GM21367 (cell line): ENCODE results near the gene PCSK9.

Source experiments
- ATAC-seq: cut with Tn5 transposase; IDR thresholded peaks from one replicate; pipeline ENCODE4 v1.9.1; 2021; ENCODE audit not compliant: unreplicated experiment

PCSK9 gene

GRCh38 chr1:55043011-55043410 is 3.7 kb downstream of the PCSK9 start:
- ATAC-seq, result no peak

GRCh38 chr1:55043726-55044125 is 4.4 kb downstream of the PCSK9 start:
- ATAC-seq, result no peak

GRCh38 chr1:55044617-55045397 is 5.5 kb downstream of the PCSK9 start:
- ATAC-seq, result no peak

- ATAC-seq, result no peak
These were observed 6.1 kb downstream of the PCSK9 start for GRCh38 chr1:55045430-55045829.

GRCh38 chr1:55046871-55047270 is 7.5 kb downstream of the PCSK9 start:
- no peak for ATAC-seq

GRCh38 chr1:55047611-55048010 is 8.3 kb downstream of the PCSK9 start:
- ATAC-seq, result no peak

GRCh38 chr1:55048453-55049270 is 9.3 kb downstream of the PCSK9 start:
- no peak for ATAC-seq

- ATAC-seq, result no peak
These were observed 10.0 kb downstream of the PCSK9 start for GRCh38 chr1:55049271-55049913.

- ATAC-seq, result no peak
These were observed 10.5 kb downstream of the PCSK9 start for GRCh38 chr1:55049914-55050278.

GRCh38 chr1:55050283-55050682 is 10.9 kb downstream of the PCSK9 start:
- no peak for ATAC-seq

- no peak for ATAC-seq
These were observed 11.8 kb downstream of the PCSK9 start for GRCh38 chr1:55051169-55051568.

GRCh38 chr1:55051621-55052020 is 12.3 kb downstream of the PCSK9 start:
- ATAC-seq, result no peak

- no peak for ATAC-seq
These were observed 13.1 kb downstream of the PCSK9 start for GRCh38 chr1:55052221-55053142.

GRCh38 chr1:55053265-55053954 is 14.1 kb downstream of the PCSK9 start:
- no peak for ATAC-seq

- no peak for ATAC-seq
These were observed 15.0 kb downstream of the PCSK9 start for GRCh38 chr1:55054396-55054795.

- no peak for ATAC-seq
These were observed 15.9 kb downstream of the PCSK9 start for GRCh38 chr1:55055084-55055882.

- no peak for ATAC-seq
These were observed 16.7 kb downstream of the PCSK9 start for GRCh38 chr1:55055951-55056631.

- ATAC-seq, result no peak
These were observed 17.3 kb downstream of the PCSK9 start for GRCh38 chr1:55056632-55056992.
